Measurements from ENCODE around the gene MBTPS1. TPM values are rescaled to one million over a fixed set of nuclear protein-coding genes. Genes with fewer than 3 reads are reported as not detected.
A peak's percentile ranks its signal among the peaks of the same experiment; 100 is the strongest.

The MBTPS1 gene
- 31.9 TPM for polyA plus RNA-seq (2013, experiment 1 of 2)
- polyA plus RNA-seq (2013, experiment 2 of 2): 33.9 TPM

DNA sequence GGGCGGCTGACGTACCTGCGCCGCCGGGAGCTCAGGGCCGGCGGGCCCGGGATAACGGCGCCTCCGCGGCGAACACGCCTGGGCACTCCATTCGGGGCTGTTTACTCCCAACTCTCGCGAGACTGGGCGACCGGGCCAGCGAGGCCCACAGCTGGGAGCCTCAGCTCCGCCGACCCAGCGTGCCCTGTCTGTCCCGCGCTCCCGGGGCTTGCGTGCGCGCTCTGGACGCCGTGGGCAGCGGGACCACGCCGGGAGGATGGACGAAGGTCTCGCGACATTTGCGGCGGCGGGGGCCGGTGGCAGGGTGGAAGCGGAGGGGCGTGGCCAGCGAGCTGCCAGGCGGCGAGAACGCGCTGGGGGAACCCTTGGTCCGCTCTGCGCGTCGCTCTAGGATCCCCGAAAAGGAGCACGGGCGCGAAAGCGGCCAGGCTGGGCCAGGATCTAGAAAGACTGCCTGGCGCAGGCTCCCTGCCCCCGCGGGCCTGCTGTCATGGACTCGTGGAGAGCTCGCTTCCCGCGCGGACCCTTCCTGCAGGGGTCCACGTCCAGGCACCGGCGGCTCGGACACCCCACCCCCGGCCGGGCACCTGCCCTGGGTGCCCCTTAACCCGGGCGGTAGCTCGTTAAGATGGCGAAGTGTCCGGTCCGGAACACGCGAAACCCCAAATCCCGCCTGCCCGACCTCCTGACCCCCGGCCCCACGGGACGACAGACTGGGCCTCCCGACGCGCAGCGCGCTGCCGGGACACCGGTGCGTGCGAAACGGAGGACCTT is at the start of gene MBTPS1:
Gene MBTPS1 (minus strand): TSS at position 223 of the 774 bp plus-strand sequence. CDS start 15,159 bp downstream, outside the sequence.
- no peaks in the 10 kb centered on the region for H3K27me3 ChIP-seq (ENCODE audit: insufficient read depth, low read length)
- H3K9me3 ChIP-seq (ENCODE audit: insufficient read depth, low read depth, low read length): no peaks in the 10 kb centered on the region
- H3K4me1 ChIP-seq (ENCODE audit: insufficient read depth, low read length): peaks cover 9% of the 10 kb centered on the region; the same call in 1 of the 2 replicates
- WGBS: under 1% methylated on average over 94 of the region's 94 CpGs
- peaks cover 4% of the 10 kb centered on the region; the same call in 1 of the 2 replicates for H3K36me3 ChIP-seq (ENCODE audit: insufficient read depth, low read length)
- H3K9ac ChIP-seq (ENCODE audit: low read depth, low read length): peak within 1 kb of the TSS; percentile 93
- H3K4me3 ChIP-seq (ENCODE audit: low read length): peak within 1 kb of the TSS; percentile 86
- H3K27ac ChIP-seq (ENCODE audit: low read depth, low read length): peak within 1 kb of the TSS; percentile 93

DNA sequence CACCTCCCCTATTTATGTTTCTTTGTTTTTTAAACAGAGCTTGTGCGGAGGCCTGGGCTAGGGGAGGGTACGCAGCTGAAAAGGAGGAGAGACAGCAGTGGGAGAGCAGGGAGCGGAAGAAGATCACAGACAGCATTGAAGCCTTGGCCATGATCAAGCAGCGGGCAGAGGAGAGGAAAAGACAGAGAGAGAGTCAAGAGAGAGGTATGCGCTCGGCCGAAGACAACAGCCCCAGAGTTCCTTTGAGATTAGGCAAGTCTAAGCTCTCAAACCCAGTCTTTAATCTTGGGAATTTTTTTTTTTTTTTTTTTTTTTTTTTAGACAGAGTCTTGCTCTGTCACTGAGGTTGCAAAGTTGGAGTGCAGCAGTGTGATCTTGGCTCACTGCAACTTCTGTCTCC is 49.0 kb upstream of the MBTPS1 start:
- Histone ChIP-seq H3K4me1 (ENCODE audit: insufficient read depth, low read length) (no peaks in the 10 kb centered on the region), H3K27ac (ENCODE audit: low read depth, low read length) (no peak overlapping the region), H3K36me3 (ENCODE audit: insufficient read depth, low read length) (no peaks in the 10 kb centered on the region), H3K9me3 (ENCODE audit: insufficient read depth, low read depth, low read length) (no peaks in the 10 kb centered on the region), H3K4me3 (ENCODE audit: low read length) (no peak overlapping the region), H3K9ac (ENCODE audit: low read depth, low read length) (no peak overlapping the region), H3K27me3 (ENCODE audit: insufficient read depth, low read length) (peaks cover 3% of the 10 kb centered on the region; the same call in 1 of the 2 replicates)
- WGBS: 89% methylated on average over 7 of the region's 7 CpGs

DNA sequence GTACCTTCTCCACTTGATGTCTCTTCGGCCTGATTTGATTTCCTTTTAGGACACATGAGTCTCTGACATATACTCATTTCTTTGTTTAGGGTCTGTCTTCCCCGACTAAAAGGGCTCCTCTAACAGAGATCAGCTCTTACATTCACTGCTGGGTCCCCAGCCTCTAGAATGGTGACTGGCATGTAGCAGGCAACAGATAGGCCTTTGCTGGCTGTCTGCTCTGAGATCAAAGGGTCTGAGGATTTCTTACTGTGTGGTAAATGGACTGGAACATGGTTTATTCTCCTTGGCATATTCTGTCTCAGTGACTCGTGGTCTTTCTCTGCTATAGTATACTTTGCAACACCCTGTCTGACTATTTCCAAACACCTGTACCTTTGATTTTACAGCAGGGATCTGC is 45.1 kb upstream of the MBTPS1 start:
- H3K36me3 ChIP-seq (ENCODE audit: insufficient read depth, low read length): no peaks in the 10 kb centered on the region
- no peak overlapping the region for H3K27ac ChIP-seq (ENCODE audit: low read depth, low read length)
- H3K27me3 ChIP-seq (ENCODE audit: insufficient read depth, low read length): peaks cover 3% of the 10 kb centered on the region; the same call in 1 of the 2 replicates
- no peak overlapping the region for H3K4me3 ChIP-seq (ENCODE audit: low read length)
- no peak overlapping the region for H3K9ac ChIP-seq (ENCODE audit: low read depth, low read length)
- H3K9me3 ChIP-seq (ENCODE audit: insufficient read depth, low read depth, low read length): no peaks in the 10 kb centered on the region
- H3K4me1 ChIP-seq (ENCODE audit: insufficient read depth, low read length): no peaks in the 10 kb centered on the region
- WGBS: 83% methylated on average over 3 of the region's 3 CpGs

DNA sequence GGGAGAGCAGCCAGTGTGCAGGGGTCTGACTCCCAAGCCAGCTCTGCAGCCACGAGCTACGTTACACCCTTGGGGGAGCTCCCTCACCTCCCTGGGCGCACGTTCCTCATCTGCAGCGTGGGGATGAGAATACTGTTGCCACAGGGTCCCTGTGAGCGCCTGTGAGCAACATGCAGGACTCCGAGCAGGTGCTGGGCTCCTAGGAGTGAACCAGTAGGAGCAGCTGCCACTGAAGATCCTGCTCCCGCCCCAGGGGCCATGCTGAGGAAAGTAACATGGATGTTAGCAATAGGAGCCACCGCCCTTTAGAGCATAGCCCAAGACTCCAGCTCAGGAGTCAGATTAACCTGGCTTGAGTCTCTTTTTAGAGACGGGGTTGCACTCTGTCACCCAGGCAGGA is 44.3 kb upstream of the MBTPS1 start:
- Histone ChIP-seq H3K27me3 (ENCODE audit: insufficient read depth, low read length) (peaks cover 3% of the 10 kb centered on the region; the same call in 1 of the 2 replicates), H3K36me3 (ENCODE audit: insufficient read depth, low read length) (no peaks in the 10 kb centered on the region), H3K9ac (ENCODE audit: low read depth, low read length) (no peak overlapping the region), H3K4me1 (ENCODE audit: insufficient read depth, low read length) (no peaks in the 10 kb centered on the region), H3K4me3 (ENCODE audit: low read length) (no peak overlapping the region), H3K9me3 (ENCODE audit: insufficient read depth, low read depth, low read length) (no peaks in the 10 kb centered on the region), H3K27ac (ENCODE audit: low read depth, low read length) (no peak overlapping the region)
- WGBS: 87% methylated on average over 10 of the region's 10 CpGs

DNA sequence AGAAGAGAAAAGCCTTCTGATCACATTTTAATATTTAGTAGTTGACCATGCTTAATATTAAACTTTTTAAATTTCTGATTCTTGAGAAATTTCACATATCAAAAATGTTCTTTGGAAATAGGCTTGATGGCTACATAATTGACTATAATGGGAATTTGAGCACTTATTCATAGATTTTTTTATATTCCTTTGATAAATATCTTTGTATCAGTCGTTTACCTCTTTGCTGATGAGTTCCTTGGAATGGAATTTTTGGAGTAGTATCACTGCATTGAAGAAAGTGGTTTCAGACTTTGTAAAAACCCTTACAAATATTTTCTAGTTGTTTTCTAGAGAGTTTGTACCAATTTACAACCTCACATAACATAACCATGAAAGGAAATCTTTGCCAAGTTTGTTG is 43.1 kb upstream of the MBTPS1 start:
- Histone ChIP-seq H3K9me3 (ENCODE audit: insufficient read depth, low read depth, low read length) (no peaks in the 10 kb centered on the region), H3K9ac (ENCODE audit: low read depth, low read length) (no peak overlapping the region), H3K36me3 (ENCODE audit: insufficient read depth, low read length) (no peaks in the 10 kb centered on the region), H3K27ac (ENCODE audit: low read depth, low read length) (no peak overlapping the region), H3K4me1 (ENCODE audit: insufficient read depth, low read length) (no peaks in the 10 kb centered on the region), H3K4me3 (ENCODE audit: low read length) (no peak overlapping the region), H3K27me3 (ENCODE audit: insufficient read depth, low read length) (peaks cover 1% of the 10 kb centered on the region; the same call in 1 of the 2 replicates)
- 83% methylated on average over 1 of the region's 1 CpG for WGBS

DNA sequence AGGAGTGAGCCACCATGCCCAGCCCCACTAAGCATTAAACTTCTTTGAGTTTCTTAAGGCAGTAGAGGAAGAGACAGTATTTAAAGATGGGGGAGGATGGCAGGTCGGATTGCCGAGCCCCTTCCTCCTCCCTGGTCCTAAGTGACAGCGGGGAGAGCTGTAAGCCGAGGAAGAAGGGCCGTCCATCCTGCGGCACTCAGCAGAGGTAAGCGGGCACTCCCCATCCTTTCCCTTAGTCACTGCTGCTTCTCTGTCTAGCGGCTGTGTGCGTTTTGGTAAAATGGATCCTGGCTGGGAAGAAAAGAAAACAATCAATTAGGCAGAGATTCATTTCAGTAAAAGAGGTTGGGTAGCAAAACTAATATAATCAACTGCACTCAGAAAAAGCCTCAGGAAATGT is 42.3 kb upstream of the MBTPS1 start:
- H3K9ac ChIP-seq (ENCODE audit: low read depth, low read length): no peak overlapping the region
- H3K4me1 ChIP-seq (ENCODE audit: insufficient read depth, low read length): peaks cover under 1% of the 10 kb centered on the region; the same call in 1 of the 2 replicates
- H3K27me3 ChIP-seq (ENCODE audit: insufficient read depth, low read length): no peaks in the 10 kb centered on the region
- no peak overlapping the region for H3K4me3 ChIP-seq (ENCODE audit: low read length)
- no peaks in the 10 kb centered on the region for H3K36me3 ChIP-seq (ENCODE audit: insufficient read depth, low read length)
- 79% methylated on average over 7 of the region's 9 CpGs for WGBS
- no peak overlapping the region for H3K27ac ChIP-seq (ENCODE audit: low read depth, low read length)
- H3K9me3 ChIP-seq (ENCODE audit: insufficient read depth, low read depth, low read length): no peaks in the 10 kb centered on the region

DNA sequence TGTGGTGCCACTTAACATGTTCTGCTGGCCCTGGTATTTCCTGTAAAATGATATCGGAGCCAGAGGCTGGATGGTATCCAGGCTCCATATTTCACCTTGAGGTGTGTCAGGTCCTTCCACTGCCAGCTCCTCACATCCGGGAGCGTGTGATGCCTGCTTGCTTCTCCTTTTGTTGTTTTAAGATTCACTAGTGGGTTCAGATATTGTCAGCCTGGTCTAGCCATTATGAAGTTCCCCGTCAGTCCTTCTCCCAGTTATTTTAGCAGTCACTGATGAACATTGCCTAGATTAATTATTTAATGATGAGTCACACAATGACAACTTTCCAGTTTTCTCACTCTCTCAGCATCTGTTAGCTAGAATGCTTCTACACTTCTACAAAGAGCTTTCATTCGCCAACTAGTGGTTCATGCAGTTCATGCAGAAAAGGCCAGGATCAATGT is 39.6 kb upstream of the MBTPS1 start:
- 88% methylated on average over 5 of the region's 5 CpGs for WGBS
- Histone ChIP-seq H3K36me3 (ENCODE audit: insufficient read depth, low read length) (no peaks in the 10 kb centered on the region), H3K27me3 (ENCODE audit: insufficient read depth, low read length) (no peaks in the 10 kb centered on the region)

DNA sequence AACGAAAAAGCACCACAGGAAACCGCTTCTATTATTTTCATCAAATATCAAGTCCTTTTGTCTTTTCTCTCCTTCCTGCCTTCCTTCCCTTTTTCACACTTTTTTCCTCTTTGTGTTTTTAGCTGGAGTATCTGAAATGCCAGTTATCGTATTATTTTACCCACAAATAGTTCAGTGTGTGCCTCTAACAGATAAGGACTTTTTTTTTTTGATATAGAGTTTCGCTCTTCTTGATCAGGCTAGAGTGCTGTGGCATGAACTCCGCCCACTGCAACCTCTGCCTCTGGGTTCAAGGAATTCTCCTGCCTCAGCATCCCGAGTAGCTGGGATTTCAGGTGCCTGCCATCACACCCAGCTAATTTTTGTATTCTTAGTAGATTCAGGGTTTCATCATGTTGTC is 39.0 kb upstream of the MBTPS1 start:
- H3K4me3 ChIP-seq (ENCODE audit: low read length): no peak overlapping the region

More for the DNA sequence above, 39.6 kb upstream of the MBTPS1 start:
- Histone ChIP-seq H3K4me1 (ENCODE audit: insufficient read depth, low read length) (peaks cover 8% of the 10 kb centered on the region; the same call in 1 of the 2 replicates), H3K9ac (ENCODE audit: low read depth, low read length) (no peak overlapping the region), H3K9me3 (ENCODE audit: insufficient read depth, low read depth, low read length) (no peaks in the 10 kb centered on the region), H3K4me3 (ENCODE audit: low read length) (no peak overlapping the region), H3K27ac (ENCODE audit: low read depth, low read length) (no peak overlapping the region)

DNA sequence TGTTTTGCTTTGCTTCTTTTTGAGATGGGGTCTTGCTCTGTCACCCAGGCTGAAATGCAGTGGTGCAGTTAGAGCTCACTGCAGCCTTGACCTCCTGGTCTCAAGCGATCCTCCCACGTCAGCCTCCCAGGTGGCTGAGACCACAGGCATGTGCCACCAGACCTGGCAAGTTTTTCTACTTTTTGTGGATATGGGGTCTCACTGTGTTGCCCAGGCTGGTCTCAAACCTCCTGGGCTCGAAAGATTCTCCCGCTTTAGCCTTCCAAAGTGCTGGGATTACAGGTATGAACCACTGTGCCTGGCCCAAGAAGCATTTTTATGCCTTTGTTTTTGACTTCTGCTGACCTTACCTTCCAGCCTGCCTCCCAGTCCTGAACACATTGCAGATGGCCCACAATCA is 38.5 kb upstream of the MBTPS1 start:
- WGBS: 91% methylated on average over 4 of the region's 4 CpGs

More for the DNA sequence above, 39.0 kb upstream of the MBTPS1 start:
- no peak overlapping the region for H3K9ac ChIP-seq (ENCODE audit: low read depth, low read length)
- 93% methylated on average over 5 of the region's 6 CpGs for WGBS
- no peaks in the 10 kb centered on the region for H3K36me3 ChIP-seq (ENCODE audit: insufficient read depth, low read length)
- H3K4me1 ChIP-seq (ENCODE audit: insufficient read depth, low read length): peaks cover 8% of the 10 kb centered on the region; the same call in 1 of the 2 replicates
- no peaks in the 10 kb centered on the region for H3K27me3 ChIP-seq (ENCODE audit: insufficient read depth, low read length)
- no peaks in the 10 kb centered on the region for H3K9me3 ChIP-seq (ENCODE audit: insufficient read depth, low read depth, low read length)
- no peak overlapping the region for H3K27ac ChIP-seq (ENCODE audit: low read depth, low read length)

DNA sequence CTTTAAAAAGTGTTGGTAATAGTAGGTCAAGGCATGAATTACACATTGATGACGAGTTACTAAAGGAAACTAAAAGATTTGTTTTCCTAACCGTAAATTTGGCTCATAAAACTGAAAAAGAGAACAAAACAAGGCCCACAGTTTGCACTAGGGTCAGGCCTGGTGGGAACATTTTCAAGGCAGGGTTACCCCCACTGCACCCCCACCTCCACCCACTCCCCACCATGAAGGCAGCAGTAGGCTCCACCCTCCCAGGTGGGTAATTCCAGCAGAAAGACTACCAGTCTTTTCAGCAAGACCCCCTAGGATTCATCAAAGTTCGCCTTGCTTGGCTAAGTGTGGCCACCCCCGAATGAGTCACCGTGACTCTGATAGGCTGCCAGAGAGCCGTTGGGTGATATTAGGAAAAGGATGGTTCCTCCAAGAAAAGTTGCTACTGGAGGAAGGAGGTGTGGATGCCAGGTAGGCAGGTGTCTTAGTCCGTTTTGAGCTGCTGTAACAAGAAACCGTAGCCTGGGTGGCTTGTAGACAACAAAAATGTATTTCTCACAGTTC is 37.0 kb upstream of the MBTPS1 start:
- Histone ChIP-seq H3K9me3 (ENCODE audit: insufficient read depth, low read depth, low read length) (no peaks in the 10 kb centered on the region), H3K9ac (ENCODE audit: low read depth, low read length) (no peak overlapping the region), H3K4me1 (ENCODE audit: insufficient read depth, low read length) (peaks cover 8% of the 10 kb centered on the region; the same call in 1 of the 2 replicates), H3K4me3 (ENCODE audit: low read length) (no peak overlapping the region), H3K27ac (ENCODE audit: low read depth, low read length) (no peak overlapping the region), H3K27me3 (ENCODE audit: insufficient read depth, low read length) (no peaks in the 10 kb centered on the region), H3K36me3 (ENCODE audit: insufficient read depth, low read length) (no peaks in the 10 kb centered on the region)
- WGBS: 73% methylated on average over 8 of the region's 8 CpGs

More for the DNA sequence above, 38.5 kb upstream of the MBTPS1 start:
- no peaks in the 10 kb centered on the region for H3K36me3 ChIP-seq (ENCODE audit: insufficient read depth, low read length)
- no peaks in the 10 kb centered on the region for H3K27me3 ChIP-seq (ENCODE audit: insufficient read depth, low read length)
- H3K4me3 ChIP-seq (ENCODE audit: low read length): no peak overlapping the region
- no peaks in the 10 kb centered on the region for H3K9me3 ChIP-seq (ENCODE audit: insufficient read depth, low read depth, low read length)
- H3K27ac ChIP-seq (ENCODE audit: low read depth, low read length): no peak overlapping the region
- peaks cover 8% of the 10 kb centered on the region; the same call in 1 of the 2 replicates for H3K4me1 ChIP-seq (ENCODE audit: insufficient read depth, low read length)
- H3K9ac ChIP-seq (ENCODE audit: low read depth, low read length): no peak overlapping the region

DNA sequence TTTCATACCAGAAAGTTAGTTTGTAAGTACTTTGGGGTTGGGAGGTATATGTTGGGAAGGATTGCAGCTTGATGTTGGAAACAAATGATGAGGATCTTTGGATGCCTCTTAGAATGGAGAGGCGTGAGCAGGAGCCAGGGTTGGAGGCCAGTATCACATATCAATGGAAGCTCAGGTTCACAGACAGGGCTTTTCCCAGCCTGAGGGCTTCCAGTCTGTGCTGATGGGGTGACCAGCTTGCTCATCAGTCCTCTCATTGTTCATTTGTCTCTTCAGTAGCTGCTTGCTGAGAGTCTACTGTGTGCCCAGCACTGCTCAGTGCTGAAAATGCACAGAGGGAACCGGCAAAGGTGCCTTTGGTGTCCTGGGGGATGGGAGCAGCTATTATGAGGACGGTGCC is 34.2 kb upstream of the MBTPS1 start:
- H3K9ac ChIP-seq (ENCODE audit: low read depth, low read length): no peak overlapping the region
- peaks cover 8% of the 10 kb centered on the region; the same call in 1 of the 2 replicates for H3K4me1 ChIP-seq (ENCODE audit: insufficient read depth, low read length)
- whole genome bisulfite sequencing: 81% methylated on average over 3 of the region's 3 CpGs

More for the DNA sequence above, 34.2 kb upstream of the MBTPS1 start:
- Histone ChIP-seq H3K36me3 (ENCODE audit: insufficient read depth, low read length) (no peaks in the 10 kb centered on the region), H3K27me3 (ENCODE audit: insufficient read depth, low read length) (peaks cover 12% of the 10 kb centered on the region), H3K4me3 (ENCODE audit: low read length) (no peak overlapping the region), H3K27ac (ENCODE audit: low read depth, low read length) (no peak overlapping the region), H3K9me3 (ENCODE audit: insufficient read depth, low read depth, low read length) (no peaks in the 10 kb centered on the region)

Data from HUES64 (cell line).